ENCODE measurements around the gene ST3GAL4. TPM values are rescaled to one million over a fixed set of nuclear protein-coding genes. Genes with fewer than 3 reads are reported as not detected.

Gene ST3GAL4
- total RNA-seq, 1 donor from 2014 or later = 22.4 TPM

DNA sequence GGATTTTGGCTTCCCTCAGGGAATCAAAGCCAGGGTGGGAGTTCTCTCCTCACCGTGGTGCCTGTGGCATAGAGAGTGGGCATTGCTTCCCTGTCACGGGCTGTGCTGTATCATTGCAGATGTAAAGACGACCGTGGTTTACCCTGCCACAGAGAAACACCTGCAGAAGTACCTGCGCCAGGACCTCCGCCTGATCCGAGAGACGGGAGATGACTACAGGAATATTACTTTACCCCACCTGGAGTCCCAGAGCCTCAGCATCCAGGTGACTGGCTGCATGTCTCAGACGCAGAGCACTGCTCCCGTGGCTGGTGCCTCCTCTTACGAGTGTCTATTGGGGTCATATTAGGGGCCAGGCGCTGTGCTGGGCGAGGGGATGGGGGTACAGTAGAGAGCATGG, 24.2 kb upstream of the ST3GAL4 start:
- H3K4me3 Mint-ChIP-seq = no peak overlapping the region
- no peaks in the 10 kb centered on the region for H3K36me3 Mint-ChIP-seq (ENCODE audit: low read depth)
- H3K9me3 Mint-ChIP-seq = no peaks in the 10 kb centered on the region
- TF ChIP-seq, protein P1, sequence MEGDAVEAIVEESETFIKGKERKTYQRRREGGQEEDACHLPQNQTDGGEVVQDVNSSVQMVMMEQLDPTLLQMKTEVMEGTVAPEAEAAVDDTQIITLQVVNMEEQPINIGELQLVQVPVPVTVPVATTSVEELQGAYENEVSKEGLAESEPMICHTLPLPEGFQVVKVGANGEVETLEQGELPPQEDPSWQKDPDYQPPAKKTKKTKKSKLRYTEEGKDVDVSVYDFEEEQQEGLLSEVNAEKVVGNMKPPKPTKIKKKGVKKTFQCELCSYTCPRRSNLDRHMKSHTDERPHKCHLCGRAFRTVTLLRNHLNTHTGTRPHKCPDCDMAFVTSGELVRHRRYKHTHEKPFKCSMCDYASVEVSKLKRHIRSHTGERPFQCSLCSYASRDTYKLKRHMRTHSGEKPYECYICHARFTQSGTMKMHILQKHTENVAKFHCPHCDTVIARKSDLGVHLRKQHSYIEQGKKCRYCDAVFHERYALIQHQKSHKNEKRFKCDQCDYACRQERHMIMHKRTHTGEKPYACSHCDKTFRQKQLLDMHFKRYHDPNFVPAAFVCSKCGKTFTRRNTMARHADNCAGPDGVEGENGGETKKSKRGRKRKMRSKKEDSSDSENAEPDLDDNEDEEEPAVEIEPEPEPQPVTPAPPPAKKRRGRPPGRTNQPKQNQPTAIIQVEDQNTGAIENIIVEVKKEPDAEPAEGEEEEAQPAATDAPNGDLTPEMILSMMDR (conservative IDR thresholded peaks at IDR 0.05) = no peak
- no peaks in the 10 kb centered on the region for H3K27me3 Mint-ChIP-seq (ENCODE audit: low read depth)
- H3K27ac Mint-ChIP-seq (ENCODE audit: unreplicated experiment) = no peak overlapping the region
- DNase-seq (ENCODE audit: low read depth, low spot score) = no peak
- peaks cover 32% of the 10 kb centered on the region for H3K4me1 Mint-ChIP-seq

DNA sequence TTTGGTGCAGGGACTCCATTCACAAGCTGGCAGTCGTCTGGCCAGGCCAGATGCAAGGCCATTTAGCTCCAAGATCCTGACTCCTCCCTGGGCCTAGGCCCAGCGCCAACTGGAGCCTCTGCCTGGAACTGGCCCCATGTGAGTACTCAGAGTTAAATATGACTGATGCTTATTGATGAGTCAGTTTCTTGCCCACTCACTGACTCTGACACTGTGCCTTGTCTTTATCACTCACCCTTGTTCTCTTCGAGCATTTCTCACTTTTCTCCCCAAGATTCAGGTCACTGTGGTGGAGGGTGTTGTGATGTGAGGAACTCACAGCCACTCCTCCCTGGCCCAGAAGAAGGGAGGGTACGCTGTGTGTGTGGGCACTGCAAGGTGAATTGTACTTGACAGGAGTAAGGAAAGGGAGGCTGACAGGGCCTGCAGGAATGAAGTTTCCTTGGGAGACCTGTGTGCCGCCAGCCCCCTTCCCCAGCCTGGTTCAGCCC, 23.2 kb upstream of the ST3GAL4 start:
- peak overlapping the region; percentile 67 for H3K27ac Mint-ChIP-seq (ENCODE audit: unreplicated experiment)
- no peak for DNase-seq (ENCODE audit: low read depth, low spot score)
- H3K4me1 Mint-ChIP-seq = peaks cover 36% of the 10 kb centered on the region
- TF ChIP-seq, protein P1 (conservative IDR thresholded peaks at IDR 0.05) = no peak
- H3K27me3 Mint-ChIP-seq (ENCODE audit: low read depth) = no peaks in the 10 kb centered on the region
- no peaks in the 10 kb centered on the region for H3K9me3 Mint-ChIP-seq
- H3K4me3 Mint-ChIP-seq = no peak overlapping the region
- no peaks in the 10 kb centered on the region for H3K36me3 Mint-ChIP-seq (ENCODE audit: low read depth)

DNA sequence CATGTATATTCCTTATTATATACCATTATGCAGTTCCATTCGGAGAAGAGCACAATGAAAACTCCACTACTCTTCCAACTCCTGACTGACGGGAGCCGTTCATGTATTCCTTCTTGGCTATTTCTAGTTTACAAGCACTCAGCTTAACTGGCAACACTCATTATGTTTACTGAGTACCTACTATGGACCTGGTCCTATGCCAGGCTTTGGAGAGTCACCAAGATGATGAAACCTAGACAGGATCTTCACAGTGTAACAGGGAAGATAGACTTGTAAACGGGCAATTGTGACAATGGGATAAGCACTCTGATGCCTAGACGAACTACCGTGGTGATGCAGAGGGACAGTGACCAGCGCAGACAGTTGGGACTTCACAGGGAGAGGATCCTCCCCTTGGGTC, 22.3 kb upstream of the ST3GAL4 start:
- Mint-ChIP-seq H3K4me1 (peaks cover 31% of the 10 kb centered on the region), H3K27ac (ENCODE audit: unreplicated experiment) (peak overlapping the region; percentile 32), H3K36me3 (ENCODE audit: low read depth) (no peaks in the 10 kb centered on the region), H3K27me3 (ENCODE audit: low read depth) (no peaks in the 10 kb centered on the region), H3K4me3 (no peak overlapping the region), H3K9me3 (no peaks in the 10 kb centered on the region)
- TF ChIP-seq, protein P1 (conservative IDR thresholded peaks at IDR 0.05) = no peak
- no peak for DNase-seq (ENCODE audit: low read depth, low spot score)

DNA sequence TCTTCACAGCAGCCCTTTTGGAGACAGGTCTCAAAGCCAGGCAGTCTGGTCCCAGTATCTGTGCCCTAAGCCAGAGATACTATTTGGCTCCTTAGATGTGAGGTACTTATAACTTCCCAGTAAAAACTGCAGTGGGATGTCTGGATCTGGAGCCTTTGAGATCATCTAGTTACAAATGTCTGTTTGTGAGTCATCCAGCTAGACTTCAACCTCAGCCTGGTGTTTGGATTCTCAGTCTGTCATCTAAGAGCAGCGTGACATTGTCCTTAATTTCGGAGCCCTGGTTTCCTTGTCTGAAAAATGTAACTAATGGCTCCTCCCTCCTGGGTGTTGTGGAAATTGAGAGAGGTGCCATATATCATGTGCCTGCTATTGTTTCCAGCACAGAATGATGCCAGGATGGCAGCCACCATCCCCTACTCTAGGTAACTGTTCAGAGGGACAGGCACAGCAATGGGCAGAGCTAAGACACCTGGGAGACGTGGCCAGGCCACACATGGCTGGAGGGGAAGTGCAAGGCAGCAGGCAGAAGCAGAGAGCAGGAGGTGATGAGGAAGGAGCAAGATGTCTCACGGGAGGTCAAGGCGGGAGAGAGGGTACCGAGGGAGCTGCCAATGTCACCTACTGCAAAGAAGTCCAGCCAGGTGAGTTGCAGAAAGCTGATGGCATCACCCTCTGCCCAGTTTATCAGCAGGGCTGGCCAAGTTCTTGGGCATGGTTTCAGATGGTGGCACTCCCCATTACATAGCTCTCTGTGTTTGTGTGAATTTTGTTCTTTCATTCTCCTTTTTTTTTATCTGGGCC, 20.6 kb upstream of the ST3GAL4 start:
- no peak overlapping the region for H3K4me3 Mint-ChIP-seq
- H3K9me3 Mint-ChIP-seq = no peaks in the 10 kb centered on the region
- H3K27me3 Mint-ChIP-seq (ENCODE audit: low read depth) = no peaks in the 10 kb centered on the region
- peaks cover 31% of the 10 kb centered on the region for H3K4me1 Mint-ChIP-seq
- no peak for DNase-seq (ENCODE audit: low read depth, low spot score)
- TF ChIP-seq, protein P1 (conservative IDR thresholded peaks at IDR 0.05) = no peak
- peak overlapping the region; percentile 65 for H3K27ac Mint-ChIP-seq (ENCODE audit: unreplicated experiment)
- H3K36me3 Mint-ChIP-seq (ENCODE audit: low read depth) = no peaks in the 10 kb centered on the region

DNA sequence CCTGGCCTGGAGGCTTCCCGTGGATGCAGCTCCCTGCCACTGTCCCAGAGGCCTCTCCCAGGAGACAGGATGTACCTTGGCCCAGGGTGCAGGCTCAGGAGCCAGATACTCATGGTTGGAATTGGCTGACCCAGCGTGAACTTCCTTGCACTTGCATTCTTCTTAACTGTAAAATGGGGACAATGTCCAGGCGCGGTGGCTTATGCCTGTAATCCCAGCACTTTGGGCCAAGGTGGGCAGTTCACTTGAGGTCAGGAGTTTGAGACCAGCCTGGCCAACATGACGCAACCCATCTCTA, 20.1 kb upstream of the ST3GAL4 start:
- Mint-ChIP-seq H3K27me3 (ENCODE audit: low read depth) (no peaks in the 10 kb centered on the region), H3K27ac (ENCODE audit: unreplicated experiment) (no peak overlapping the region), H3K36me3 (ENCODE audit: low read depth) (no peaks in the 10 kb centered on the region), H3K9me3 (no peaks in the 10 kb centered on the region), H3K4me1 (peaks cover 36% of the 10 kb centered on the region), H3K4me3 (no peak overlapping the region)
- TF ChIP-seq, protein P1 (conservative IDR thresholded peaks at IDR 0.05) = no peak
- DNase-seq (ENCODE audit: low read depth, low spot score) = no peak
